GM12801 (cell line): ENCODE results near the gene PXMP4.

ENCODE experiments used
- TF ChIP-seq, protein P1 (sequence below): IDR thresholded peaks from one replicate; pipeline ENCODE4 v1.5.1; 2011; ENCODE audit warnings: control low read depth; ENCODE audit not compliant: insufficient read length; ENCODE audit errors: extremely low read depth

The PXMP4 gene

GRCh38 chr20:33656010-33656782, 63.9 kb downstream of the PXMP4 start:
- TF ChIP-seq, protein P1, sequence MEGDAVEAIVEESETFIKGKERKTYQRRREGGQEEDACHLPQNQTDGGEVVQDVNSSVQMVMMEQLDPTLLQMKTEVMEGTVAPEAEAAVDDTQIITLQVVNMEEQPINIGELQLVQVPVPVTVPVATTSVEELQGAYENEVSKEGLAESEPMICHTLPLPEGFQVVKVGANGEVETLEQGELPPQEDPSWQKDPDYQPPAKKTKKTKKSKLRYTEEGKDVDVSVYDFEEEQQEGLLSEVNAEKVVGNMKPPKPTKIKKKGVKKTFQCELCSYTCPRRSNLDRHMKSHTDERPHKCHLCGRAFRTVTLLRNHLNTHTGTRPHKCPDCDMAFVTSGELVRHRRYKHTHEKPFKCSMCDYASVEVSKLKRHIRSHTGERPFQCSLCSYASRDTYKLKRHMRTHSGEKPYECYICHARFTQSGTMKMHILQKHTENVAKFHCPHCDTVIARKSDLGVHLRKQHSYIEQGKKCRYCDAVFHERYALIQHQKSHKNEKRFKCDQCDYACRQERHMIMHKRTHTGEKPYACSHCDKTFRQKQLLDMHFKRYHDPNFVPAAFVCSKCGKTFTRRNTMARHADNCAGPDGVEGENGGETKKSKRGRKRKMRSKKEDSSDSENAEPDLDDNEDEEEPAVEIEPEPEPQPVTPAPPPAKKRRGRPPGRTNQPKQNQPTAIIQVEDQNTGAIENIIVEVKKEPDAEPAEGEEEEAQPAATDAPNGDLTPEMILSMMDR: no peak

GRCh38 chr20:33655164-33655563, 64.9 kb downstream of the PXMP4 start:
- TF ChIP-seq, protein P1: no peak

- TF ChIP-seq, protein P1: no peak
Observed at GRCh38 chr20:33654680-33655161, 65.4 kb downstream of the PXMP4 start.

- TF ChIP-seq, protein P1: no peak
Observed at GRCh38 chr20:33653900-33654596, 66.1 kb downstream of the PXMP4 start.

DNA sequence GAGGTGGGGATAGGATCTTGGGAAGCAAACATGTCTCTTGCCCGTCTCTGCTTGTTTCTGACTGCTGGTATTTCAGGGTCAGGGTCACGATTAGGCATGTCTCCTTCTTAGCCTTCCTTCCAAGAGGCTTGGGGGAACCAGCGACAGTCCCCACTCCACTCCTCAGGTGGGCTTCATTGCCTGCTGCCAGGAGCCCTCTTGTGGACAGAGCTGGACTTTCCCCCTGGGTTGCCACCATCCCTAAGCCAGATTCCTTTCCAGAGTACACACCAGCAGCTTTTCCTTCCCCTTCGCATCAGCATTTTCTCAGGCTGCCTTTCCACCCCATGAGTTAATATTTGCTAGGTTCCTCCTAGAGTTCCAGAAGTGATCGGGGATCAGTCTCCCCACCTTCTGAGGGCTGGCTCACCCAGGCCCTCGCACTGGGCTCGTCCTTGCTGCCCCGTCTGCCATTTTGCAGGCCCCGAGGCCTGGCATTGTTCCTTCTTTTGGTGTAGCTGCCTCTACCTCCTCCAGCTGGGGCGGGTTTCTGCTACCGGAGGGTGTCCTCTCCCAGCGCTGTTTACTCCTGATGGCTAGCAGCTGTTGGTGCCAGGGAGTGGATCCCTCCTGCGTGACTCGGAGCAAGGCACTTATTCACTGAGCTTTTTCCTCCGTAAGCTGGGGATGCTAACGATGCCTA, 66.8 kb downstream of the PXMP4 start:
- TF ChIP-seq, protein P1: no peak
